ENCODE data around the gene MARCHF2. TPM values are rescaled to one million over a fixed set of nuclear protein-coding genes. Genes with fewer than 3 reads are reported as not detected.

The MARCHF2 gene
- total and polyA plus RNA-seq, 7 donors, result 25.8 to 383 (median 283) TPM

- H3K27me3 ChIP-seq, result no peaks in the 10 kb centered on the region
- H3K9me3 ChIP-seq, result no peaks in the 10 kb centered on the region
- no peak for TF ChIP-seq CTCF (IDR thresholded peaks at IDR 0.05)
- no peak for TF ChIP-seq EP300 (IDR thresholded peaks at IDR 0.05)
- no peak for TF ChIP-seq POLR2AphosphoS5 (IDR thresholded peaks at IDR 0.05)
- TF ChIP-seq POLR2A (IDR thresholded peaks at IDR 0.05), result no peak
- 15 to 59% methylated on average over 5 of the region's 5 CpGs for WGBS, 2 donors
- H3K27ac ChIP-seq, result peak overlapping the region in 3 of 4 donors; percentile 61 to 73 (median 68)
- peaks cover 0 to 27% (median 5%) of the 10 kb centered on the region in 4 donors for H3K36me3 ChIP-seq
- intact Hi-C loops (cut with DNase I), result no loop called here
- no peak overlapping the region for H3K4me3 ChIP-seq
- peaks cover 0 to 92% (median 84%) of the 10 kb centered on the region in 4 donors for H3K4me1 ChIP-seq
- no peak for DNase-seq
Measured at GRCh38 chr19:8458380-8458779, 45.3 kb downstream of the MARCHF2 start.

GRCh38 chr19:8459095-8459494 is 46.0 kb downstream of the MARCHF2 start:
- 73 to 77% methylated on average over 7 of the region's 7 CpGs for WGBS, 2 donors
- TF ChIP-seq POLR2A (IDR thresholded peaks at IDR 0.05), result no peak
- no peak for TF ChIP-seq POLR2AphosphoS5 (IDR thresholded peaks at IDR 0.05)
- TF ChIP-seq CTCF (IDR thresholded peaks at IDR 0.05), result no peak
- TF ChIP-seq EP300 (IDR thresholded peaks at IDR 0.05), result no peak
- no peaks in the 10 kb centered on the region for H3K27me3 ChIP-seq
- peaks cover 0 to 85% (median 78%) of the 10 kb centered on the region in 4 donors for H3K4me1 ChIP-seq
- no peaks in the 10 kb centered on the region for H3K9me3 ChIP-seq
- H3K27ac ChIP-seq, result peak overlapping the region; percentile 29 to 73 (median 64)
- peaks cover 0 to 34% (median 12%) of the 10 kb centered on the region in 4 donors for H3K36me3 ChIP-seq
- no peak overlapping the region for H3K4me3 ChIP-seq
- DNase-seq, result no peak
- intact Hi-C loops (cut with DNase I), result no loop called here

- Histone ChIP-seq H3K27ac (peak overlapping the region; percentile 29 to 73 (median 64)), H3K27me3 (no peaks in the 10 kb centered on the region), H3K36me3 (peaks cover 0 to 40% (median 17%) of the 10 kb centered on the region in 4 donors), H3K9me3 (no peaks in the 10 kb centered on the region), H3K4me3 (no peak overlapping the region), H3K4me1 (peaks cover 0 to 79% (median 73%) of the 10 kb centered on the region in 4 donors)
- intact Hi-C loops (cut with DNase I), result no loop called here
- no peak for DNase-seq
- 47 to 64% methylated on average over 6 of the region's 6 CpGs for WGBS, 2 donors
- TF ChIP-seq POLR2A (IDR thresholded peaks at IDR 0.05), result no peak
- no peak for TF ChIP-seq POLR2AphosphoS5 (IDR thresholded peaks at IDR 0.05)
- TF ChIP-seq EP300 (IDR thresholded peaks at IDR 0.05), result no peak
- no peak for TF ChIP-seq CTCF (IDR thresholded peaks at IDR 0.05)
Measured at GRCh38 chr19:8459520-8460270, 46.6 kb downstream of the MARCHF2 start.

GRCh38 chr19:8460516-8461298 is 47.6 kb downstream of the MARCHF2 start:
- intact Hi-C loops (cut with DNase I), result no loop called here
- no peaks in the 10 kb centered on the region for H3K9me3 ChIP-seq
- H3K36me3 ChIP-seq, result peaks cover 0 to 43% (median 27%) of the 10 kb centered on the region in 4 donors
- H3K4me1 ChIP-seq, result peaks cover 0 to 75% (median 69%) of the 10 kb centered on the region in 4 donors
- TF ChIP-seq POLR2AphosphoS5 (IDR thresholded peaks at IDR 0.05) (no peak), EP300 (IDR thresholded peaks at IDR 0.05) (no peak), POLR2A (IDR thresholded peaks at IDR 0.05) (no peak), CTCF (IDR thresholded peaks at IDR 0.05) (no peak)
- peak; percentile 29 for DNase-seq
- no peaks in the 10 kb centered on the region for H3K27me3 ChIP-seq
- peak overlapping the region; percentile 12 to 73 (median 64) for H3K27ac ChIP-seq
- WGBS, 2 donors, result 81 to 84% methylated on average over 7 of the region's 7 CpGs
- H3K4me3 ChIP-seq, result no peak overlapping the region
